Renal cortical epithelial cell (primary cell): Measurements from ENCODE around the gene SLC1A1. TPM values are rescaled to one million over a fixed set of nuclear protein-coding genes. Genes with fewer than 3 reads are reported as not detected.
"Not testable (repeated sequence)": the region's sequence is repeated elsewhere in the genome, so short reads cannot be mapped to it uniquely, and the experiment has no call there.

Experiments used
- DNase-seq: peaks from one replicate; pipeline ENCODE4 v3.0.0-alpha.2; 2011; ENCODE audit warnings: low read depth
- total RNA-seq: library from RNA; depleted of rRNA; stranded (reverse); fragments of >200 nt; gene quantifications from 2 replicates; pipeline ENCODE4 v1.2.3, GENCODE V29; 2014

Gene SLC1A1
- total RNA-seq, 1 donor from 2014 or later, result 39.5 TPM

DNA sequence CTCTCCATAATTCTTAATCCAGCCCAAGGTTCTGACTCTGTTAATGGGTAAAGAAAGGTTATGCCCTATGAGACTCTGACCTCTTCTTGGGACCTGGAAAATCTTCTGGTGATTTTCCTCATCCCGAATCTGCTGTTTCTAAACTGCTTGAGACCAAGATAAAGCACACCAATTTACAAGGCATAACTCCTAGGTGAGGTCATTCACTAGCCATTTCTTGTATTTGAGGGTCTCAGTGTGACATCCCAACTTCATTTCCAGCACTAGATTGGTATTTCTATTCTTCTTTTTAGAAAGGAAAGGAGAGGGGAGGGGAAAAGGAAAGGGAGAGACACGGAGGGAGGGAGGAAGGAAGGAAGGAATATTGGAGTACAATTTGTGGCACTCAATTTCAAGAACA is 51.6 kb downstream of the SLC1A1 start:
- no peak for DNase-seq

DNA sequence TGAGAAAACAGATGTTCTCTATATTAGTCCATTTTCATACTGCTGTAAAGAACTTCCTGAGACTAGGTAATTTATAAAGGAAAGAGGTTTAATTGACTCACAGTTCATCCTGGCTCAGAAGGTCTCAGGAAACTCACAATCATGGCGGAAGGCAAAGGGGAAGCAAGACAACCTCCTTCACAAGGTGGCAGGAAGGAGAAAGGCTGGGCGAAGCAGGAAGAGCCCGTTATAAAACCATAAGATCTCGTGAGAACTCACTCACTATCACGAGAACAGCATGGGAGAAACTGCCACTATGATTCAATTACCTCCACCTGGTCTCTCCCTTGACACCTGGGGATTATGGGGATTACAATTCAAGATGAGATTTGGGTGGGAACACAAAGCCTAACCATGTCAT is 54.4 kb downstream of the SLC1A1 start:
- DNase-seq, result not testable (repeated sequence)

DNA sequence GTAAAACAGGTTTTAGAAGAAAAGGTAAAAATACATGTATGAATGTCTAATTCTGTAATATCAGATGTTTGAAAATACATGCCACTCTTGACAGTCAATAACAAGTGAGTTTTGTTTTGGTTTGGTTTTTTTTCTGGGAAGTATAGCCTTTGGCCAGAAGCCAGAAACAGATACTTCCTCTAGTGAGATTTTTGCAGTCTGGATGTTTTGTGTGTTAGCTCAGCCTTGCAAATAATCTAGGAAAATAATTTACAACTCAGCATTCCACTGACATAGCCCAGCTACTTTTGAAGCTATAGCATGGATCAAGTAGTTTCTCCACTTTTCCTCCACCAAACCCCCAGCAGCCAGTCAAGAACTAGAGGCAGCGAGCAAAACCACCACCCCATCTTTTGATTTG is 56.7 kb downstream of the SLC1A1 start:
- DNase-seq, result peak; percentile 78

DNA sequence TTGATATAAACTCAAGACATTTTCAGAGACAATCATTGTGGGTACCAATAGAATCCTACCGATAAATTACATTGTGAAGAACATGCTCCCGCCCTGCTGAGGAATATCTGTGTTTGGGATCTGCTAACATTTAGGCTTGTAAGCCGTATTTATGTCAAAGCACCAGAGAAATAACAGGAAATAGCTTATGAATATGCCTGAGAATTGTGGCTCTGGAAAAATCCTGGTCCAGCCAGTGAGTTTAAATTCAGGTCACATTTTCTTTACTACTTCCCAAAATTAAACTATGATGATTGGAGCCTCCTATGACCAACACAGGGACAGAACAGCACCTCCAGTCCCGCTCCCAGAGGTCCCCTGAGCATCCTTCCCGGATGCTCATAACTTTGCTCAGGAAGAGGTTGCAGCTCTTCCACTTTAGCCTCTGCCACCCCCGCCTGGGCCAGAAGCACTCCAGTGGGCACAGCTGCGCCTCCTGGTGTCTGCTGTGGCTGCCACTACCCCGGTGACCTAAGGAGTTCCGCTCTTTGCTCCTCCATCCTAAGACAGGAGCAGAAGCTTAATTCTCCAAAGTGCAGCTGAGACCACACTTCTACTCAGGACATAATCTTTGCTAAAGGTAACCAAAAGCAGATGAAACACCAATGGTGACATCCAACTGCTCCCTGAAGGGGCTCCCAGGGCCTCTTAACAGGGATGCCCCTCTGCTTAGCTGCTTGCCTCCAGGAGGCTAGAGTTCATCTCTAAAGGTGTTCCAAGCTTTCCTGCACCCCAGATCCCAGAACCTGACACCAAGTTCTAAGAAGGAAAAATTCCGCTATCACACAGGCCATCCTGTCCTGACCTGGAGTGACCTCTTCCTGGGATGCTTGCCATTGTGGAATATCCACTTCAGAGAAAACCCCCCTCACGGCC is 58.8 kb downstream of the SLC1A1 start:
- DNase-seq, result no peak

DNA sequence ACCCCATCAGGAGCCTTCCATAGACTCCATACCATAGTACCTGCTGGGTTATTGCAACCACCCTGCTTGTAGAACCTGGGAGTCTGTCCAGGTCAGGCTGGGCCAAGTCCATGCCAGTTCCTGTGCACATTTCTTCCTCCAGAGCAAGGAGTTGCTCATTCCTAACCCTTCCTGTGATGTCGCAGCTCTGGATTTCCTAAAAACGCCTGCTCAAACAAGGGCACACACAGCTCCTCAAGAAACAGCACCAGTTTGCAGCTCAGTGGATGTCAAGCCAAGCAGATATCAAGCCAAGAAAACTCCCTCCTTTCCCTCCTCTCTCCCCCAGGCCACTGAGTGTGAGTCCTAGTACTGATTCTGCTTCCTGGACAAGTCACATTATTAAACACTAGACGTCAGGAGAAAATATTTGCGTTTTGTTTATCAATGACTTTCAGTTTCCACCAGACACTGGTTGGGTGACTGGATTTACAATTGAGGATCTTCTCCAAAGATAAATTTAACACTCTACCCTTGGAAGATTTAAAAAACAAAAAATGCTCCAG is 59.6 kb downstream of the SLC1A1 start:
- no peak for DNase-seq

DNA sequence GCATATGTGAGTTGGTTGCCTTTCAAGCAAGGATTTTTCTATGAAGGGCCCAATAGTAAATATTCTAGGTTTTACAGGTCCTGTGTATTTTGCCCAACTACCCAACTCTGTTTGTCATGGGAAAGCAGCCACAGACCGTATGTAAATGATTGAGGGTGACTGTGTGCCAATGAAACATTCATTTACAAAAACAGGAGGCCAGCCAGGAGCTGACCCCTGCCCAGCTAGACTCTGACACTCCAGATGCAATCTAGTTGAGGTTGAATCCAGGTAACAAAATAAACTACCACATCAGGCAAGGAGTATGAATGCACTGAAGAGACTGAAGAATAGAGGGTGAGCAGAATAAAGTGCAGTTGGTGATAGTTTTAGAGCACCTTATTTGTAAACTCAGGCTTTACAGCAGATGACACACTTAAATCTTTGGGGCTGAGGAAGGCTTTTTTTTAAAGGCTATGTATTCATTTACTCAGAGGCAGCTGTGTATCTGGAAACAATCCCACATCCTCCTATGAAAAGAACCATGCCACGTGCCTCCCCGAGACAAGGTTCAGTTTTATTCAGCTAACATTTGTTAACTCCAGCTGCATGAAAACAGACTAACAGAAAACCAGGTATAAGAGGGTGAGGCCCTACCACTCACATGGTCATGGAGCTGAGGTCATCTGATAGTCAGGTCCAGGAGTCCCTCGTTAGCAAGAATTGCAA is 60.7 kb downstream of the SLC1A1 start:
- DNase-seq, result peak; percentile 65

DNA sequence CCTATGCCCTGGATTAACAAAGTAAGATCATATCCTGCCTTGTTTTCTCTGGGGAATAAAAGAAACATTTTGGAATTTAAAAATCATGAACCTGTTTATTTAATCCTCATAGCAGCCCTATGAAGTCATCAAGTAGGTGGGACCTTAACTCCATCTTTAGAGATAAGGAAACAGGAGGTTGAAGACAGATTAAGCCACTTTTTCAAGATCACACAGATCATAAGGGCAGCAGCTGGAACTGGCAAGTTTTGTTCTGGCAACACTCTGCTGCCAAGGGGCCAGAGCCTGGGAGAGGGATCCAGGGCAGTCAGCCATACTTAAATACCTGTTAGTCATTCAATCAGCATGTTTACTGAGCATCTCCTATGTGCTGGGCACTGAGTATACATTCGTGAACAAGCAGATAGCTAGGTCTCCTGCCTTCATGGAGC is 63.7 kb downstream of the SLC1A1 start:
- peak; percentile 57 for DNase-seq

DNA sequence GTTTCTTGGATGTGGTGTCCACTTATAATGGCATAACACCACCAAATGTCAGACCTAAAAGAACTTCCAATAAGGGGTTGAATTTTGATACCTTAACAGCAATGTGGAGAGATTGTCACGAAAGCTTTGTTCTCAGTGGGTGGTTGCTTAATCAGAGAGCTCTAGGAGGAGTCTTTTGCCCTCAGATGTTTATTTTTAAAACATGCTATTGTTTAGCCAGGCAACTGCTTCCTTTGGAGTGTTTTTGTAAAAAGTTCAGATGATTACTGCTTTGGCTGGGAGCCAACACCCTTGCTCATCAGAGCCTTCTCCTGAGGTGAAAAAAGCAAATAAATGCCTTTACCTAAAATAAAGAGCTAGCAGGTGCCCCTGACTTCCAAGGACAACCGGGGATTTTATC is 65.0 kb downstream of the SLC1A1 start:
- peak; percentile 84 for DNase-seq

DNA sequence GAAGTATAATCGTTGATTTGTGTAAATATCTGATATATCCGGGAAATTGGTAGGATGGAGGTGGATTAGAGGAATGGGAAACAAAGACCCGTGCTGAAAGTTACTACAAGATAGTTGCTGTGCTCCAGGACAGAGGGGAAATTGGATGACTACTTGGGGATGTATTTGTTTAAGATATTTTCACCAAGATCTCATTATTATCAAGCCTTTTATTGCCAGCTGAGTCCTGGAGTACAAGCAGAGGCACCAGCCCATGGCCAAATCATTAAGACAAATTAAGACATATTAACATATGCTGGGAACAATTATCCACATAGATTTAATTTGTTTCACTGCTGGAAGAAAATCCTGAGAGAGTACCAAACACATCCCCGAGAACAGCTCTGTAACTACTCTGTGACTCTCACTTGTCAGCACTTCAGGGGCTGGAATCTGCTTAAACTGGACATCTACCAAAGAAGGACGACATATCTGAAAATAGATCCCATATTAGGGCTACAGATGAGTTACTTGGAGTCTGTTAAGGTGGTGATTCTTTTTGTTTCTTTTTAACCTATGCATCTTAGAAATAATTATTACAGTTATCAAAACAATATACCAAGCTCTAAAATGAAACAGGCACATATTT is 68.2 kb downstream of the SLC1A1 start:
- DNase-seq, result no peak

DNA sequence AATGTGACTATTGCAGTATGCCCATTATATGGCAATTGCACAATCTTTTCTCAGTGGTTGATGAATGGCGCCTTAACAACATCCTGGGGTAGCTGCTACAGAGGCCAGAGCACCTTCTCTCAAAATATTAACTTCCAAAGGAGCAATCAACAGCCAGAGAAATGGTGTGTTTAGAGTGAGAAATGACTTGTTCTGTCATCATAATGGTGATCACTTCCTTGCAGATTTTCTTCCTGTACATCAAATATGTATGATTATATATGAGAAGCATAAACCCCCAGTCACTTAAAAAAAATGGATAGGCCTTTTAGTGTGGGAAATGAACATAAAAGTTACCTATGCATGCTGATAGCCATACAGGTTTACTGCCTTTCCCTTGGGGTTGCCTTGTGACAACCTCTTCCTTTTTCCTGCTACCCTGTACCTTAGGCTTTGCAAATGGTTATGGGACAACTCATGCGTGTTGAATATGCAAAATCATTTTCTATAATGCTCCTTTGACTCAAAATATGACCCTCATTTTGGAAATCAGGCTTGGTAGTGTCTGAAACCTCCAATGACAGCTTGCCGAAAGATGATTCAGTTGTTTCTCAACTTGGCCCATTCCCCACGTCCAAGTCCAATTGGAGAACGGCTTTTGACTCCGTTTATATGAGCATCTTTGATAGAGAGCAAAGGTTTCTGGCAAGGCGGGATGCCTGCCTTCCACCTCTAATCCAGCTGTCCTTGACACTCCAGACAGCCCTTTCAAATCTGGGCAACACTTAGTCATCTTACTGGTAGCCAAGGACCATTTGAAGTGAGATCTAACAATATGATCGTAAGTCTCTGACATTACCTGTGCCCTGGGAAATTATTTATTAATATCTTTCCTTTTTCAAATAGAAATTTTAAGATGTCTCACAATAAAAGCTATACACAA is 69.3 kb downstream of the SLC1A1 start:
- peak; percentile 30 for DNase-seq

DNA sequence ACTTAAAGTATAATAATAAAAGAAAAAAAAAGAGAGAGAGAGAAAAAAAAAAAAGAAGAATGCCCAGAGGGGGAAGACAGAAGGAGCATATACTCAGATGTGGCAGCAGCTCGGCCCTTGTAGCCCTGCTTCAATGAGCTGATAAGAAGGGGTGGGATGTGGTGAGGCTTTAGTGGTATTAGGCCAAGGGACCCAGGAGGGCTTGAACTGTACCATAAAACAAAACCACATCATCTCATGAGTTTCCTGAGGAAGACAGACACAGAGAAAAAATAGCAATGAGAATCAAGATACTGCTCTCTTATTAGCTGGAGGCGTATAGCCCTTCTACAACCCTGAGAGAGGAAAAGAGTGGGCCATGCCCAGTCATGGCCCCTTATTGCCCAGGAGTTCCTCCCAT is 72.8 kb downstream of the SLC1A1 start:
- DNase-seq, result no peak

DNA sequence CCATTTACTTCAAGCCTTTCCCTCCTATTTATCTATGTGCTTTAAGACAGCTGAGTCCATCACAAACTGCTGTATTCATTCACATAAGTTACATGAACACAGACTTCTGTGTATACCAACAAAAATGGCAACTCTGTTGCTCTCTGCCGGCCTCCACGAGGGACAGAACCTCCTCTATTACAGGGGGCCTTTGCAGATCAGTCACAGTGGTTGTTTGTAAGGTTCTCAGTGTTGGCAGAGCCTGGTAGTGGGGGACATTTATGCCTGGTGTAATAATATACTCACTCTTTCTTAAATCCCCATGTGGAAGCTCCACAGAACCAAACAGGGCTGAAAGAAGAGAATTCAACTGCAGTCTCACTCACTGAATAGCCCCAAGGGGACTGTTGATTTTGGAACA is 76.5 kb downstream of the SLC1A1 start:
- no peak for DNase-seq

DNA sequence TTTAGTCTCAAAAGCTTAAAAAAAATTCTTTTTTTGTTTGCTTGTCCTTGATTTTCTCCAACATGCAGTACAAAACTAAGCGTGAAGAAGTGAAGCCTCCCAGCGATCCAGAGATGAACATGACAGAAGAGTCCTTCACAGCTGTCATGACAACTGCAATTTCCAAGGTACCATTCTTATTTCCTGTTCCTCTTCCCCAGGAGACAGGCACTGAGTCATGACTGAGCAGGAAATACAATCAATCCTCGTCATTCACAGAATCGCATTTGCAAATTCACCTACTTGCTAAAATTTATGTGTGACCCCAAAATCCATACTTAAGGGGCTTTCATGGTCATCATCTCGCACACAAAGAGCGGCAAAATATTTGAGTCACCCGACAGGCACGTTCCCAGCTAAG is 77.3 kb downstream of the SLC1A1 start:
- DNase-seq, result no peak

DNA sequence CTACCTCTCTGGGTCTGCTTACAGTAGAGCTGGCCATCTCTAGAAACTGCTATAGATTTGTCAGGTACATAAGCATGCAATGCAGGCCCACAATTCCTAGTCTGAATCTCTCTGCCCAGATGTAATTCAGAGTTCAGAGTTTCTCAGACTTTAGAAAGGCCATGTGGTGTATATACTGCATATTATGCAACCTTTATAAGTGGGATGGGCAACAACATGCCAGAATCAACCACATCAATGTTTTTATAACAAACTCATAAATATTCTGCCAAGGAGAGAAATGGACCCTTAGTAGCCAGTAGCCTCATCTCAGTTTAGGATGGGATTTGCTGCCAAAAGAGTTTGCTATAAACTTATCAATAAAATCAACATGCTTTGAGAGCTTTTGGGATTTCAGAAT is 78.8 kb downstream of the SLC1A1 start:
- no peak for DNase-seq

DNA sequence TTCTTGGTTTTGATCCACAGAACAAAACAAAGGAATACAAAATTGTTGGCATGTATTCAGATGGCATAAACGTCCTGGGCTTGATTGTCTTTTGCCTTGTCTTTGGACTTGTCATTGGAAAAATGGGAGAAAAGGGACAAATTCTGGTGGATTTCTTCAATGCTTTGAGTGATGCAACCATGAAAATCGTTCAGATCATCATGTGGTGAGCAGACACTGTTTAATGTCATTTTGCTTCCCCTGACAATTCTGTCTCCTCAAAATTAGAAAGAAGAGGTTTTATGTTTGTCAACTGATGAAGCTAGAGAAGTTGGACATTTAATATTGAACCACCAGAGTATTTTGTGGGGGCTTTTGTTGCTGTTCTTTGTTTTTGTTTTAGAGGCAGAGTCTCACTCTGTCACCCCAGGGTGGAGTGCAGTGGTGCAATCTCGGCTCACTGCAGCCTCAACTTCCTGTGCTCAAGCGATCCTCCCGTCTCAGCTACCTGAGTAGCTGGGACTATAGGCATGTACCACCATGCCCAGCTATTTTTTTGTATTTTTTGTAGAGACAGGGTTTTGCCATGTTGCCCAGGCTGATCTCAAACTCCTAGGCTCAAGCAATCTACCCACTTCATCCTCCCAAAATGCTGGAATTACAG is 82.0 kb downstream of the SLC1A1 start:
- DNase-seq, result no peak

DNA sequence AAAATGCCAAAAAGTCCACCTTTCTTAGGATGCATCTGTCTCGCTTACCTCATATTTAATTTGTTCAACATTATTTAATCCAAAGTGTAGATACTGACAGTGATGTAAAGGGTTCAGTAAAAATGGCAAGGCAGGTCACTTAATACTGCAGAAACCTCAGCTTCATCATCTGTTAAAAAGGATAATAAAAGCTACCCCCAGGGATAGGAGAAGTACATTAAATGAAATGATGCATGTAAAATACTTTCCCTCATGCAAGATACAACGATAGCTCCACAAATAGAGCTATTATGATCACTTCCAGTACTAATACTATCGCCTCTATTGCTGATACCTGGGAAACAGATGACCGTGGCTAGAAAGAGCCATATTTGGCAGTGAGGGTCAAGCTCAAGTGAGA is 82.9 kb downstream of the SLC1A1 start:
- no peak for DNase-seq

DNA sequence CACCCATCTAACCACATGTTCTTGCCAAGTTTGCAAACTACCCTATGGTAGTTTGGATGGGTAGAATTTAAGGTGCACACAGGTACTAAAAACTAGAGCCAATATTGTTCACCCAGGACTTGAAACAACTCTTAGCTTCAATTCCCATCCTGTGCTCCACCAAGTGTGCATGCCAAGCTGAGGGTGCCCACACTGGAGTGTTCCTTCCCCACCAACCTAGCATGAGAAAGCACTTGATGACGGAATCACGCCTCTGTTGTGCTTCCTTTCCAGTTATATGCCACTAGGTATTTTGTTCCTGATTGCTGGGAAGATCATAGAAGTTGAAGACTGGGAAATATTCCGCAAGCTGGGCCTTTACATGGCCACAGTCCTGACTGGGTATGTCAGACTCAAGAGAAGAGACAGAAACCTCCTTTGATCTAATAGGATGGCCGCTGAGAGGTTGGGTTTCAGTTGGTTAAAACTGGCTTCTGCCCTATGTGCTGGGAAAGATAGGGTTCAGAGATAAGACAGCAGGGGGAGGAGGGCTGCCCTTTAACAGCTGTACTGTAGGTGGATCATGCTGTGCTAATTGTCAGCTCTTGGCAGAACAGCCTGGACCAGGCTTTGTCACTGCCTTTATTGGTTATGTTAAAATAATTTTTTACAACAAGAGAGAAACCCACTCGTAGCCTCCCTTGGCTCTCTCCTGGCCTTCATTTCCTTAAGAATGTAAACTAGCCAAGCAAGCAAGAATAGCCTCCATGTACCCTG is 83.5 kb downstream of the SLC1A1 start:
- DNase-seq, result no peak

DNA sequence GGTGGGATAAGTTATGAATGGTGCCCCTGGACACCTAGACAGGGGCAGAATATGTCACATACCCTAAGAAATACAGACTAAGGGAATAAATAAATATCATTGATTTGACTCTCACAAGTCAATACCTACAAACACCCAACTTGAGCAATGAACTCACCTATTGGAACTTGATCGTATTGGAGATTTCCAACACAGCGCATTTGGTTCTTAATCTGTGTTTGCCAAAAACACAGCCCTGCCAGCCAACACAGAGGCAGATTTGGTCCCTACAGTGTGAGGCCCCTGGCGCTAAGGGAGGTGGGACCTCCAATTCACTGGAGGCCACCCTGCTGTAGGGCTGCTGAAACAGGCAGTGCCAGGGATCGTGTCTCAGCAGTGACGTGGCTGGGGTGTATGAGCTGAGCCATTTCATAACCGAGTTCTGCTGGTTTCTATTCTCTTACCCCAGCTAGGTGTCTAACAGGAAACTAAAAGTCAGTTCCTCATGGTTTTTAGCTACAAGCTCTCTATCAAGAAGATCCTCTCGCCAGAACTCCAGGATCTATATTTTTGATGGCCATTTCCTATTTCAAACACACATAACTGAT is 84.5 kb downstream of the SLC1A1 start:
- no peak for DNase-seq

DNA sequence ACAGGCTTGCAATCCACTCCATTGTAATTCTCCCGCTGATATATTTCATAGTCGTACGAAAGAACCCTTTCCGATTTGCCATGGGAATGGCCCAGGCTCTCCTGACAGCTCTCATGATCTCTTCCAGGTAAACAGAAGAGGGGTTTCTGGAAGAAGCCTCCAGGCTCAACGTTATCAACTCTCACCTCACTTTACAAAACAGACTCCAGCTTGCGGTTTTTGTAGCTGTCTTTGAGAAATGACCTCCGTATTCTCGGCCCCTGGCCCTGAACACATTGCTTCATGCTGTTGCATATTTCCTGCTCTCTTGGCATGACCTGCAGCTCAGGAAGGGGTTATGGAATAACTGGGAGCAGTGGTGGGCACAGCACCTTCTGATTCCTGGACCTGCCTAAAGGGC is 85.7 kb downstream of the SLC1A1 start:
- DNase-seq, result no peak

DNA sequence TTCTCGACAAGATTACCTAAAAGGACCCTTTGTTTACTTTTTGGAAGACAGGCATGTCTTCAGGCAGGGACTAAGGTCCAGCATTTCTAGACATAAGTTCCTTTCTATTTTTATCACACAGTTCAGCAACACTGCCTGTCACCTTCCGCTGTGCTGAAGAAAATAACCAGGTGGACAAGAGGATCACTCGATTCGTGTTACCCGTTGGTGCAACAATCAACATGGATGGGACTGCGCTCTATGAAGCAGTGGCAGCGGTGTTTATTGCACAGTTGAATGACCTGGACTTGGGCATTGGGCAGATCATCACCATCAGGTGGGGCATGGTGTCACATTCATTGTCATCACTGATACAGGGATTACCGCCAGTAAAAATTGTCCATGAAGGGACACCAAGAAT is 86.2 kb downstream of the SLC1A1 start:
- no peak for DNase-seq
